Measurements from ENCODE around the gene C2orf80.

Gene C2orf80

GRCh38 chr2:208189810-208190503 is at the start of gene C2orf80:
TSS of gene C2orf80 (minus strand) at chr2:208190030. CDS start at chr2:208186986, 3,044 bp downstream.
- no peak for DNase-seq
- H3K4me1 Mint-ChIP-seq = peaks cover 19% of the 10 kb centered on the region
- H3K27me3 Mint-ChIP-seq (ENCODE audit: low read depth, poor library complexity) = peaks cover 5% of the 10 kb centered on the region
- peak within 1 kb of the TSS; percentile 73 for H3K27ac Mint-ChIP-seq
- TF ChIP-seq CTCF (IDR thresholded peaks at IDR 0.05) = no peak
- no peaks in the 10 kb centered on the region for H3K9me3 Mint-ChIP-seq
- H3K36me3 Mint-ChIP-seq (ENCODE audit: low read depth) = no peaks in the 10 kb centered on the region
- no peak within 1 kb of the TSS for H3K4me3 Mint-ChIP-seq

GRCh38 chr2:208235860-208236259 is 46.0 kb upstream of the C2orf80 start:
- H3K27ac Mint-ChIP-seq = no peak overlapping the region
- no peak overlapping the region for H3K4me3 Mint-ChIP-seq
- no peak for DNase-seq
- peaks cover 3% of the 10 kb centered on the region for H3K27me3 Mint-ChIP-seq (ENCODE audit: low read depth, poor library complexity)
- H3K36me3 Mint-ChIP-seq (ENCODE audit: low read depth) = peaks cover 60% of the 10 kb centered on the region
- no peaks in the 10 kb centered on the region for H3K4me1 Mint-ChIP-seq
- peaks cover 17% of the 10 kb centered on the region for H3K9me3 Mint-ChIP-seq
- TF ChIP-seq CTCF (IDR thresholded peaks at IDR 0.05) = no peak

- no peak for TF ChIP-seq CTCF (IDR thresholded peaks at IDR 0.05)
- Mint-ChIP-seq H3K27me3 (ENCODE audit: low read depth, poor library complexity) (peaks cover 6% of the 10 kb centered on the region), H3K9me3 (peaks cover 23% of the 10 kb centered on the region), H3K4me3 (no peak overlapping the region), H3K36me3 (ENCODE audit: low read depth) (peaks cover 50% of the 10 kb centered on the region), H3K27ac (peak overlapping the region; percentile 86), H3K4me1 (no peaks in the 10 kb centered on the region)
- no peak for DNase-seq
Observed at GRCh38 chr2:208234786-208235185, 45.0 kb upstream of the C2orf80 start.

GRCh38 chr2:208228476-208228875 is 38.6 kb upstream of the C2orf80 start:
- TF ChIP-seq CTCF (IDR thresholded peaks at IDR 0.05) = no peak
- no peaks in the 10 kb centered on the region for H3K36me3 Mint-ChIP-seq (ENCODE audit: low read depth)
- no peak overlapping the region for H3K4me3 Mint-ChIP-seq
- no peaks in the 10 kb centered on the region for H3K4me1 Mint-ChIP-seq
- H3K27ac Mint-ChIP-seq = no peak overlapping the region
- no peak for DNase-seq
- H3K27me3 Mint-ChIP-seq (ENCODE audit: low read depth, poor library complexity) = peaks cover 10% of the 10 kb centered on the region
- peaks cover 23% of the 10 kb centered on the region for H3K9me3 Mint-ChIP-seq

- DNase-seq = no peak
- TF ChIP-seq CTCF (IDR thresholded peaks at IDR 0.05) = no peak
- Mint-ChIP-seq H3K4me1 (no peaks in the 10 kb centered on the region), H3K27ac (no peak overlapping the region), H3K4me3 (no peak overlapping the region), H3K27me3 (ENCODE audit: low read depth, poor library complexity) (peaks cover 10% of the 10 kb centered on the region), H3K9me3 (peaks cover 23% of the 10 kb centered on the region), H3K36me3 (ENCODE audit: low read depth) (no peaks in the 10 kb centered on the region)
Observed at GRCh38 chr2:208227581-208228232, 37.9 kb upstream of the C2orf80 start.

- no peak for TF ChIP-seq CTCF (IDR thresholded peaks at IDR 0.05)
- no peak for DNase-seq
- H3K4me1 Mint-ChIP-seq = peaks cover 4% of the 10 kb centered on the region
- no peaks in the 10 kb centered on the region for H3K36me3 Mint-ChIP-seq (ENCODE audit: low read depth)
- no peak overlapping the region for H3K4me3 Mint-ChIP-seq
- peaks cover 4% of the 10 kb centered on the region for H3K9me3 Mint-ChIP-seq
- peaks cover 4% of the 10 kb centered on the region for H3K27me3 Mint-ChIP-seq (ENCODE audit: low read depth, poor library complexity)
- no peak overlapping the region for H3K27ac Mint-ChIP-seq
Observed at GRCh38 chr2:208224802-208225201, 35.0 kb upstream of the C2orf80 start.
